GM21825 (cell line): ENCODE results near the gene BTBD19.

Experiments
- ATAC-seq: cut with Tn5 transposase; IDR thresholded peaks from one replicate; pipeline ENCODE4 v1.9.1; 2021; ENCODE audit warnings: mild to moderate bottlenecking, moderate library complexity; ENCODE audit not compliant: unreplicated experiment

The BTBD19 gene

DNA sequence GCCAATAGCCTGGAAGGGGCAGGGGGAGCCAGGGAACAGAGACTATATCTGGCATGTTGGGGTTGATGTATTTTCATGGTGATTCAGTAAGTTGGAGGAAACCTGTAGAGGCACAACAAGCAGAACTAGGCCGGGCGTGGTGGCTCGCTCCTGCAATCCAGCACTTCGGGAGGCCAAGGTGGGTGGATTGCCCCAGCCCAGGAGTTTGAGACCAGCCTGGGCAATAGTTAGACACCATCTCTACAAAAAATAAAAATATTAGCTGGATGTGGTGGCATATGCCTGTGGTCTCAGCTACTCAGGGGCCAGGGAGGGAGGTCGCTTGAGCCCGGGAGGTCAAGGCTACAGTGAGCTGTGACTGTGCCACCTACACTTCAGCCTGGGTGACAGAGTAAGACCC, 44.9 kb downstream of the BTBD19 start:
- no peak for ATAC-seq

DNA sequence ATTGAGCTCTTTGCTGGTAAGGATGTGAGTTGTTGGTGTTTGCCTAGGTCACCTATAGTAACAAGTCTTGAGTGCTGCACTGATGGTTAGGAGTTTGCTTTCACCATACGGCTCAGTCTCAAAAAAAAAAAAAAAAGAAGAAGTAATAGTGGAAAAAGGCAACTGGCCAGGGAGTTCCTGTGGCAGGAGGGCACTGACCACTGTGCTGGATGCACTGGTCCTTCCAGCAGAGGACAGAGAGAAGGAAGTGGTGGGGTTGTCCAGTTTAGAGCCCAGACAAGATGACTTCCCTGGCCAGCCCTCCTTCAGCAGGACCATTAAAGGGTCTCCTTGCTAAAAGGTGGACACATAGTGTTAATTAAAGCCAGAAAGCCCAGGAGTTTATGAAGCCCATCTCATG, 46.6 kb downstream of the BTBD19 start:
- no peak for ATAC-seq

GRCh38 chr1:44855742-44856141, 47.4 kb downstream of the BTBD19 start:
- no peak for ATAC-seq

DNA sequence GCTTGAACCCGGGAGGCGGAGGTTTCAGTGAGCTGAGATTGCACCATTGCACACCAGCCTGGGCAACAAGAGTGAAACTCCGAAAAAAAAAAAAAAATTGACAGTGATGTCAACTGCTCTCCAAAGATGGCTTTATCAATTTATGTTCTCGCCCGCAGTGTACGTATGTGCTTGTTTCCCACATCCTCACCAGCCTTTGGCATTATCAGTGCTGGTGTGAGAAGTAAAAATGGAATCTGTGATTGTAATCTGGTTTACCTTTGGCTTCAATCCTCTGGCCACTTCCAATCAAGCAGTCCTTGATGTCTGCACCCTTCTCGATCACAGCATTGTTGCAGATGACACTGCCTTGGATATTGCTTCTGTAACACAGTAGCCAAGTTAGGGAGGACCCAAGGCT, 49.1 kb downstream of the BTBD19 start:
- no peak for ATAC-seq

GRCh38 chr1:44860331-44860730, 52.0 kb downstream of the BTBD19 start:
- ATAC-seq, result no peak

GRCh38 chr1:44860891-44861425, 52.6 kb downstream of the BTBD19 start:
- no peak for ATAC-seq

DNA sequence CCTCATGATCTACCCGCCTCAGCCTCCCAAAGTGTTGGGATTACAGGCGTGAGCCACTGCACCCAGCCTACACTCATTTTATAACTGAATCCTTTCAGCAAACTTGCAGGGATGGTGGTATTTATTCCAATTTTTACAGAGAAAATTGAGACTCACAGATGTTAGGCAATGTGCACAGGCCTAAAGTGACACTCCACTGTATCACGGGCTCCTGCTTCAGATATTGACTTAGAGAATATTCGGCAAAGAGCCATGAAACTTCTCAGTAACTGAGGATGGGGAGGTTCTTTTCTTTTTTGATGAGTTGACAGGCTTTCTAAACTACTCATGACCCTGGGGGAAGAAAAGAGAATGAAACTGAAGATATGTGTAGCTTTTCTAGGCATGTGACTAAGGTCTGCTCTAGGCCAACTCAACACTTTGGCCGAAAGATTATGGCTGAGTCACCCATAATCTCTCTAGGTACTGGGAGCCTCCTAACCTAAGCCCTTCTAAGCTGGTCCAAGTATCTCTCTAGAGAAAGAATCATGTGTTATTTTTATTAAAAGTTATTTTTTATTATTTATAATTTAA, 54.6 kb downstream of the BTBD19 start:
- no peak for ATAC-seq
